ENCODE results near the gene MKNK2. TPM values are rescaled to one million over a fixed set of nuclear protein-coding genes. Genes with fewer than 3 reads are reported as not detected.

The MKNK2 gene
- total RNA-seq, 4 donors from 2014 or later = 113 to 267 (median 193) TPM

DNA sequence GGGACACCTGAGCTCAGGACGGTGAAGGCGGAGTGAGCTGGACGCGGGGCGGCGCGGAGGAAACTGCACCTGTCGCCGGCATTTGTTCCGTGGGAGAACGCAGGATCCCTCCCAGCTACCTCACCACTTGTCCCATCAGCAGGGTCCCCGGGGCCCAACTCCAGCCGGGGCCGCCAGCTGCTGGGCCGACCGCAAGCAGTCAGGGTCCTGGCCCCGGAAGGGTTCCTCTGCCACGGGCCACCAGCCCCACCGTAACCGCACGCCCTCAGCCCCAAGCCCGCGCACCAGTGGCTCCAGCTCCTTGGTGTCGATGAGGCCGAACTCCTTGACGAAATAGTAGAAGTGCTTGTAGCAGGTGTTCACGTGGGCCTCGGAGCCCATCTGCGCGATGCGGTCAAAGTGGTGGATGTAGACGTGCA, 25.5 kb upstream of the MKNK2 start:
- H3K27me3 ChIP-seq = no peaks in the 10 kb centered on the region
- 99% methylated on average over 16 of the region's 32 CpGs for WGBS
- H3K9me3 ChIP-seq = no peaks in the 10 kb centered on the region
- no peak for DNase-seq (ENCODE audit: extremely low spot score)
- TF ChIP-seq, protein P1, sequence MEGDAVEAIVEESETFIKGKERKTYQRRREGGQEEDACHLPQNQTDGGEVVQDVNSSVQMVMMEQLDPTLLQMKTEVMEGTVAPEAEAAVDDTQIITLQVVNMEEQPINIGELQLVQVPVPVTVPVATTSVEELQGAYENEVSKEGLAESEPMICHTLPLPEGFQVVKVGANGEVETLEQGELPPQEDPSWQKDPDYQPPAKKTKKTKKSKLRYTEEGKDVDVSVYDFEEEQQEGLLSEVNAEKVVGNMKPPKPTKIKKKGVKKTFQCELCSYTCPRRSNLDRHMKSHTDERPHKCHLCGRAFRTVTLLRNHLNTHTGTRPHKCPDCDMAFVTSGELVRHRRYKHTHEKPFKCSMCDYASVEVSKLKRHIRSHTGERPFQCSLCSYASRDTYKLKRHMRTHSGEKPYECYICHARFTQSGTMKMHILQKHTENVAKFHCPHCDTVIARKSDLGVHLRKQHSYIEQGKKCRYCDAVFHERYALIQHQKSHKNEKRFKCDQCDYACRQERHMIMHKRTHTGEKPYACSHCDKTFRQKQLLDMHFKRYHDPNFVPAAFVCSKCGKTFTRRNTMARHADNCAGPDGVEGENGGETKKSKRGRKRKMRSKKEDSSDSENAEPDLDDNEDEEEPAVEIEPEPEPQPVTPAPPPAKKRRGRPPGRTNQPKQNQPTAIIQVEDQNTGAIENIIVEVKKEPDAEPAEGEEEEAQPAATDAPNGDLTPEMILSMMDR (IDR thresholded peaks at IDR 0.05) = no peak
- TF ChIP-seq EP300 (IDR thresholded peaks at IDR 0.05) (no peak), POLR2A (IDR thresholded peaks at IDR 0.05; ENCODE audit: low read depth) (no peak), POLR2AphosphoS5 (IDR thresholded peaks at IDR 0.05) (no peak)
- no peak overlapping the region for H3K4me3 ChIP-seq
- peaks cover 0 to 27% (median 22%) of the 10 kb centered on the region in 4 donors for H3K4me1 ChIP-seq
- peaks cover 68 to 100% (median 91%) of the 10 kb centered on the region in 4 donors for H3K36me3 ChIP-seq
- H3K27ac ChIP-seq (replicated peaks in 1 of 4) = no peak overlapping the region
- intact Hi-C loops (cut with DNase I) = no loop called here

DNA sequence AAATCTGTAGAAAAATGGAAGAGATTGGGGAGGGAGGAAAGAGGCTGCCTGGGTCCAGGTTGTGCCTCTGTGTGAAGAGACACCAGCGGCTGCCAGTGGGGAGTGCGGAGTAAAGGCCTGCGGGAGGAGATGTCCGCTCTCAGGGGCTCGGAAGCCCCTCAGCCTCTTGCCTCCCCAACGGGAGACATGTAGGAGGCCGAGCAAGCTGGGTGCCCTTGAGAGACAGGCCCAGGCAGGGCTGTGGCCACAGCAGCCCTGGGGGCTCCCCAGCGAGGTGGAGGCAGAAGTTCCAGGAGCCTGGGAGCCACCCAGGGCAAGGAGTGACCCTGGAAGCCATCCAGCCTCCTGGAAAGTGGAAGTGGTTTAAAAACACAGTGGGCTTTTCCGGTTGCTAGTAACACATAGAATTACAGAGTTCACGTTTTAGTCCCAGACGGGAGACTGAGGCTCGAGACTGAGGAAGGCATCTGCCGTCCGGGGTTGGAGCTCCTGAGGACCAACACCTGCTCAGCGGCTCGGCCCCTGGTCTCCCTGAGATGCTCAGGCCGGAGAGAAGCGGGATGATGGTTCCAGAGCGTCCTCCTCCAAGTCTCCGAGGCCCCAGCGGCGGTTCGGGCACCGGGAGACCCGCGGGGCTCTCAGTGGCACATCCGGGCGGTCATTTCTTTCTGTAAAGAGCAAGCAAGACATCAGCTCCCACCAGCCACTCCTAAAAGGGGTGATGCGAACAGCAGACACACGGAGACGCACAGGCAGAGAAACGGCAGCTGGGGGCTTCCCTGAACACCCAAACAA, 21.9 kb upstream of the MKNK2 start:
- intact Hi-C loops (cut with DNase I) = loop anchor here (5.0 kb wide), 1 partner anchor 146 kb away; no protein-coding TSS in a partner anchor
- Histone ChIP-seq H3K4me1 (peaks cover 7 to 29% (median 24%) of the 10 kb centered on the region in 4 donors), H3K9me3 (no peaks in the 10 kb centered on the region), H3K4me3 (no peak overlapping the region), H3K27ac (replicated peaks in 1 of 4) (no peak overlapping the region), H3K27me3 (no peaks in the 10 kb centered on the region), H3K36me3 (peaks cover 62 to 72% (median 69%) of the 10 kb centered on the region in 4 donors)
- WGBS = 84% methylated on average over 24 of the region's 32 CpGs
- DNase-seq (ENCODE audit: extremely low spot score) = no peak
- TF ChIP-seq POLR2A (IDR thresholded peaks at IDR 0.05; ENCODE audit: low read depth) (no peak), POLR2AphosphoS5 (IDR thresholded peaks at IDR 0.05) (no peak)

DNA sequence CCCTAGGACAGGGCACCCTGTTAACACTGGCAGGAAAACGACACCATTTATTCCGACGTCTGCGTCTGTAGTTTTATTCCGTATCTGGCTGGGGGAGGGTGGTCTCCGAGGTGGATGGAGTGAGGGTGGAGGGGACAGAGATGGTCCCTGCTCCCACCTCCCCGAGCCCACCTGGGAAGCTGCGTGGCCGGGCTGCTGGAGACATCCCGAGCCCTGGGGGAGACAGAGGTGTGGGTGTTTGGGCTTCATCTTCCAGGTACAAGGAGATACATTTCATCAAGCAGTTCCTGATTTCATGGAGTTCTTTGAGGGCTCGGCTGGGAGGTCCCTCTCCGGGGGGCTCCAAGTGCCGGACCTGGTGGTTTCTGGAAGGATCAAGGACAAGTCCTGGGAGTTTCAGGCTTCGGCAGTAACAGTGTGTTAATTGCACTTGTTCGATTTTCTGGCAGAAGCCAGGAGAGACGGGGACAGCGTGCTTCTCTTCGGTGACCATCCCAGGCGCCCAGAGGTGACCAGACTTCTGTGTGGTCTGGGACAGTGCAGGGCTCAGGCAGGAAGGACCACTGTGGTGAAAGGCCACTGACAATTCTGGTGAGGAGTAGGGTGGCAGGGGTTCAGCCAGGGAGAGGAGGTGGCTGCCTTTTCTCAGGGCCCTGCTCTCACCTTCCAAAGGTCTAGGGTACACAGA, 20.1 kb upstream of the MKNK2 start:
- WGBS = 76% methylated on average over 13 of the region's 19 CpGs
- intact Hi-C loops (cut with DNase I) = loop anchor here (5.0 kb wide), 1 partner anchor 144 kb away; no protein-coding TSS in a partner anchor

DNA sequence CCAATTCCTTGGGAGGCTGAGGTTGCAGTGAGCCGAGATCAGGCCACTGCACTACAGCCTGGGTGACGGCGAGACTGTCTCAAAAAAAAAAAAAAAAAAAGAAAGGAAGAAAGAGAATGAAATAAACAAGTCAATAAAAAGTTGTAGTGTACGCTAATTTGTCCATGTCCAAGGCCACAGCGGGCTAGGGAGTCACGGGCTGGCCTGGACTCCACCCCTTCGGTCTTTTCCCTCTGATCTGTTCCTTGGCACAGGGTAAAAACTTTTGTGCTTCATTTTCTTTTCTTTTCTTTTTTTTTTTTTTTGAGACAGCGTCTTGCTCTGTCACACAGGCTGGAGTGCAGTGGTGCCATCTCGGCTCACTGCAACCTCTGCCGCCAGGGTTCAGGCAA, 19.4 kb upstream of the MKNK2 start:
- Histone ChIP-seq H3K4me3 (no peak overlapping the region), H3K27ac (replicated peaks in 1 of 4) (peak overlapping the region in 1 of 4 donors; percentile 63), H3K9me3 (no peaks in the 10 kb centered on the region), H3K4me1 (peaks cover 7 to 29% (median 24%) of the 10 kb centered on the region in 4 donors), H3K36me3 (peaks cover 37 to 47% (median 45%) of the 10 kb centered on the region in 4 donors), H3K27me3 (no peaks in the 10 kb centered on the region)
- TF ChIP-seq POLR2A (IDR thresholded peaks at IDR 0.05; ENCODE audit: low read depth) (no peak), POLR2AphosphoS5 (IDR thresholded peaks at IDR 0.05) (no peak), EP300 (IDR thresholded peaks at IDR 0.05) (no peak)
- TF ChIP-seq, protein P1 (IDR thresholded peaks at IDR 0.05) = no peak
- no peak for DNase-seq (ENCODE audit: extremely low spot score)
- intact Hi-C loops (cut with DNase I) = loop anchor here (5.0 kb wide), 1 partner anchor 143 kb away; no protein-coding TSS in a partner anchor
- WGBS = 87% methylated on average over 10 of the region's 10 CpGs

More for the DNA sequence above, 20.1 kb upstream of the MKNK2 start:
- TF ChIP-seq, protein P1 (IDR thresholded peaks at IDR 0.05) = no peak
- TF ChIP-seq POLR2AphosphoS5 (IDR thresholded peaks at IDR 0.05) (no peak), POLR2A (IDR thresholded peaks at IDR 0.05; ENCODE audit: low read depth) (no peak), EP300 (IDR thresholded peaks at IDR 0.05) (no peak)
- Histone ChIP-seq H3K4me1 (peaks cover 7 to 29% (median 24%) of the 10 kb centered on the region in 4 donors), H3K4me3 (no peak overlapping the region), H3K27me3 (no peaks in the 10 kb centered on the region), H3K36me3 (peaks cover 44 to 54% (median 51%) of the 10 kb centered on the region in 4 donors), H3K9me3 (no peaks in the 10 kb centered on the region), H3K27ac (replicated peaks in 1 of 4) (peak overlapping the region in 1 of 4 donors; percentile 11)
- DNase-seq (ENCODE audit: extremely low spot score) = no peak
